Measurements from ENCODE around the gene MAPK1. TPM values are rescaled to one million over a fixed set of nuclear protein-coding genes. Genes with fewer than 3 reads are reported as not detected.

MAPK1 gene
- total and polyA plus RNA-seq, 9 of the 15 experiments (the other 6 are each of a cell fraction or from before 2014, with no cell fraction given), result 46.3 to 575 (median 283) TPM

GRCh38 chr22:21714059-21714770, 153.2 kb downstream of the MAPK1 start:
- POLR2A ChIA-PET, result interaction anchor here (1.0 to 2.6 kb wide), 4 partner anchors 14 to 226 kb away, joined by 3 to 12 read pairs (median 4); no protein-coding TSS in a partner anchor
- Histone ChIP-seq H3K9me1 (ENCODE audit: control insufficient read depth, insufficient read depth, low read length) (no peaks in the 10 kb centered on the region), H3K36me3 (ENCODE audit: control insufficient read depth, insufficient read depth, low read length) (no peaks in the 10 kb centered on the region), H3K27me3 (ENCODE audit: control insufficient read depth in 2 of 2, insufficient read depth in 2 of 2, low read length in 2 of 2) (peaks cover 47 to 72% of the 10 kb centered on the region in 2 experiments), H3K4me1 (replicated peaks in 1 of 2; ENCODE audit: control insufficient read depth in 2 of 2, insufficient read depth in 2 of 2, low read length in 2 of 2) (peaks cover 9 to 14% of the 10 kb centered on the region in 2 experiments; a peak in 4 of 5 replicates), H3K9ac (ENCODE audit: insufficient read depth in 1 of 2, low read depth in 2 of 2, low read length in 2 of 2) (peak overlapping the region in 1 of 2 experiments; percentile 77; a peak in 2 of 4 replicates), H3K4me2 (ENCODE audit: insufficient read depth, low read length) (peak overlapping the region; percentile 1; the same call in 1 of the 2 replicates), H3K27ac (ENCODE audit: extremely low read depth, low read depth, low read length) (no peak overlapping the region), H2AFZ (ENCODE audit: low read depth, low read length) (no peak overlapping the region), H3K79me2 (ENCODE audit: control insufficient read depth, insufficient read depth, low read length) (no peaks in the 10 kb centered on the region), H4K20me1 (replicated peaks; ENCODE audit: control insufficient read depth, insufficient read depth, low read length) (peaks cover 39% of the 10 kb centered on the region), H3K4me3 (no peak overlapping the region), H3K9me3 (replicated peaks; ENCODE audit: control insufficient read depth, insufficient read depth, low read depth, low read length) (no peaks in the 10 kb centered on the region)
- FAIRE-seq (no peak), DNase-seq (ENCODE audit: extremely low read depth in 1 of 4, low spot score in 3 of 4) (peak in 3 of 4 experiments; percentile 55 to 70 (median 67)), ATAC-seq (peak; percentile 1)
- intact Hi-C loops (cut with micrococcal nuclease) (loop anchor here (5.0 kb wide), 6 partner anchors 63 to 488 kb away; no protein-coding TSS in a partner anchor), in situ Hi-C loops (cut with MboI) (loop anchor here (5.0 kb wide), 1 partner anchor 233 kb away; no protein-coding TSS in a partner anchor)
- TF ChIP-seq YY1 (IDR thresholded peaks at IDR 0.05; ENCODE audit: borderline replicate concordance in 1 of 3, control insufficient read depth in 1 of 3, extremely low read depth in 1 of 3, insufficient read depth in 3 of 3, insufficient read length in 1 of 3, insufficient replicate concordance in 2 of 3, low read depth in 1 of 3, low read length in 2 of 3) (peak in 1 of 3 experiments; percentile 10), PHB (CRISPR knock-in tag; IDR thresholded peaks at IDR 0.05) (no peak), RBM14 (IDR thresholded peaks at IDR 0.05; ENCODE audit: borderline replicate concordance, insufficient read depth, low read depth, low read length) (peak; percentile 98; the same call in 1 of the 2 replicates), SNRNP70 (optimal IDR thresholded peaks at IDR 0.05; ENCODE audit: low read depth, low read length) (peak; percentile 87), TAF15 (IDR thresholded peaks at IDR 0.05; ENCODE audit: low read depth, low read length) (0 out of 2 replicates have a peak, but pooled peaks have one; percentile 26), ZNF146 (CRISPR knock-in tag; IDR thresholded peaks at IDR 0.05; ENCODE audit: unreplicated experiment) (no peak), HNRNPLL (IDR thresholded peaks at IDR 0.05; ENCODE audit: low read depth, low read length, poor library complexity, severe bottlenecking) (peak; percentile 35), ZNF436 (CRISPR knock-in tag; IDR thresholded peaks at IDR 0.05) (no peak), CLOCK (CRISPR knock-in tag; IDR thresholded peaks at IDR 0.05; ENCODE audit: borderline replicate concordance) (no peak), STAT6 (CRISPR knock-in tag; IDR thresholded peaks at IDR 0.05) (peak; percentile 74)
- 10% methylated on average over 32 of the region's 32 CpGs for WGBS (ENCODE audit: insufficient coverage, low coverage, missing lambda C conversion rate)
- BruUV-seq (replicated peaks), result no TSS peak
- CTCF ChIA-PET (ENCODE audit: low intra/inter-chr PET ratio), result interaction anchor here (0.5 to 12.1 kb wide), 12 partner anchors 9 to 341 kb away, joined by 3 to 609 read pairs (median 14); partner anchors contain the start of genes MAPK1, PPM1F and TOP3B
